ENCODE results near the gene OR10Z1.

The OR10Z1 gene

GRCh38 chr1:158654086-158654485, 49.0 kb downstream of the OR10Z1 start:
- DNase-seq (ENCODE audit: low spot score), result no peak
- H2BK12ac ChIP-seq (ENCODE audit: low read length), result no peak overlapping the region
- no peak overlapping the region for H3K4me2 ChIP-seq (ENCODE audit: insufficient read depth, low read length, poor library complexity, severe bottlenecking)
- no peak overlapping the region for H3K9ac ChIP-seq (ENCODE audit: low read depth, low read length, poor library complexity)
- no peak overlapping the region for H2AFZ ChIP-seq (ENCODE audit: low read length)
- no peak overlapping the region for H4K91ac ChIP-seq (ENCODE audit: low read depth, low read length, poor library complexity)
- no peak overlapping the region for H2BK120ac ChIP-seq (ENCODE audit: low read depth, low read length)
- no peaks in the 10 kb centered on the region for H3K27me3 ChIP-seq (ENCODE audit: control insufficient read depth in 3 of 3, insufficient read depth in 3 of 3, low read depth in 1 of 3, low read length in 3 of 3)
- H3K79me1 ChIP-seq (ENCODE audit: low read depth, low read length), result peaks cover 2% of the 10 kb centered on the region
- no peaks in the 10 kb centered on the region for H3K36me3 ChIP-seq (replicated peaks in 1 of 2; ENCODE audit: control insufficient read depth in 2 of 2, insufficient read depth in 2 of 2, low read length in 2 of 2)
- no peaks in the 10 kb centered on the region for H3K9me3 ChIP-seq (replicated peaks in 1 of 2; ENCODE audit: control insufficient read depth in 2 of 2, insufficient read depth in 1 of 2, low read depth in 1 of 2, low read length in 2 of 2)
- no peak overlapping the region for H3K23ac ChIP-seq (ENCODE audit: low read depth, low read length, poor library complexity)
- no peak overlapping the region for H3K4ac ChIP-seq (ENCODE audit: low read length)
- H2BK15ac ChIP-seq (ENCODE audit: low read length), result no peak overlapping the region
- H4K8ac ChIP-seq (ENCODE audit: low read depth, low read length), result no peak overlapping the region
- H3K14ac ChIP-seq (ENCODE audit: low read length), result no peak overlapping the region
- H3K18ac ChIP-seq (ENCODE audit: low read length), result no peak overlapping the region
- no peak overlapping the region for H3K27ac ChIP-seq (replicated peaks; ENCODE audit: low read length)
- H2AK5ac ChIP-seq (ENCODE audit: low read depth, low read length), result no peak overlapping the region
- H3K4me3 ChIP-seq (ENCODE audit: low read length in 2 of 2), result no peak overlapping the region
- H2BK5ac ChIP-seq (ENCODE audit: low read length), result no peak overlapping the region
- peaks cover 0 to 2% of the 10 kb centered on the region in 2 donors for H3K4me1 ChIP-seq (ENCODE audit: control insufficient read depth in 2 of 2, insufficient read depth in 1 of 2, low read depth in 1 of 2, low read length in 2 of 2)

DNA sequence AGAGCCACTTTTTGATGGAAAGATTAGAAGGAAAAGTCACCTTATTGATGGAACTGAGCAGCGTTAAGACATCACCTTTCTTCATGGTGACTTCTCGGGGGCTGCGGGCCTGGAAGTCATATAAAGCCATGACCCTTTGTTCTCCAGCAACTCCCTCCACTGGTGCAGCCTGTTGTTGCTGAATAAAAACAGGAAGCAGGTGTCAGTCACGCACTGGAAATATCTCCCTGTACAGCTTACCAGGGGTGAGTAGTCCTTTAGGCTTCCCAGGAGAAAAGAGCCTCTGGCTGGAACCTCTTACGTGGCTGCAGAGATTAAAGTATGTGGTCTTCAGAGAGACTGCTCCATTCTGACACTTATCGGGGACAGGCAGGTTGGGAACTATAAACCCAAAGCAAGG, 49.5 kb downstream of the OR10Z1 start:
- no peak overlapping the region for H3K14ac ChIP-seq (ENCODE audit: low read length)
- no peak overlapping the region for H3K27ac ChIP-seq (replicated peaks; ENCODE audit: low read length)
- no peak overlapping the region for H3K4me3 ChIP-seq (ENCODE audit: low read length in 2 of 2)
- H2BK15ac ChIP-seq (ENCODE audit: low read length), result no peak overlapping the region
- no peak overlapping the region for H3K4ac ChIP-seq (ENCODE audit: low read length)
- no peak overlapping the region for H3K23ac ChIP-seq (ENCODE audit: low read depth, low read length, poor library complexity)
- no peak overlapping the region for H2BK5ac ChIP-seq (ENCODE audit: low read length)
- no peak overlapping the region for H4K8ac ChIP-seq (ENCODE audit: low read depth, low read length)
- H3K4me1 ChIP-seq (ENCODE audit: control insufficient read depth in 2 of 2, insufficient read depth in 1 of 2, low read depth in 1 of 2, low read length in 2 of 2), result peaks cover 0 to 2% of the 10 kb centered on the region in 2 donors
- H3K18ac ChIP-seq (ENCODE audit: low read length), result no peak overlapping the region
- H3K9ac ChIP-seq (ENCODE audit: low read depth, low read length, poor library complexity), result no peak overlapping the region
- H3K27me3 ChIP-seq (ENCODE audit: control insufficient read depth in 3 of 3, insufficient read depth in 3 of 3, low read depth in 1 of 3, low read length in 3 of 3), result no peaks in the 10 kb centered on the region
- H3K9me3 ChIP-seq (replicated peaks in 1 of 2; ENCODE audit: control insufficient read depth in 2 of 2, insufficient read depth in 1 of 2, low read depth in 1 of 2, low read length in 2 of 2), result no peaks in the 10 kb centered on the region
- H3K4me2 ChIP-seq (ENCODE audit: insufficient read depth, low read length, poor library complexity, severe bottlenecking), result no peak overlapping the region
- no peak overlapping the region for H4K91ac ChIP-seq (ENCODE audit: low read depth, low read length, poor library complexity)
- H3K79me1 ChIP-seq (ENCODE audit: low read depth, low read length), result peaks cover 2% of the 10 kb centered on the region
- WGBS, 2 donors (ENCODE audit: extremely low coverage in 2 of 2, insufficient read length in 2 of 2, insufficient replicate concordance in 1 of 2), result no CpG with 5 or more reads among the region's 6 CpGs
- H3K36me3 ChIP-seq (replicated peaks in 1 of 2; ENCODE audit: control insufficient read depth in 2 of 2, insufficient read depth in 2 of 2, low read length in 2 of 2), result no peaks in the 10 kb centered on the region
- DNase-seq (ENCODE audit: low spot score), result no peak
- peak overlapping the region; percentile 33 for H2AFZ ChIP-seq (ENCODE audit: low read length)
- H2BK12ac ChIP-seq (ENCODE audit: low read length), result no peak overlapping the region
- H2BK120ac ChIP-seq (ENCODE audit: low read depth, low read length), result no peak overlapping the region
- H2AK5ac ChIP-seq (ENCODE audit: low read depth, low read length), result no peak overlapping the region
